HG02571 (cell line): ENCODE data around the gene SLC20A1.
"Not testable (repeated sequence)": the region's sequence is repeated elsewhere in the genome, so short reads cannot be mapped to it uniquely, and the experiment has no call there.

ENCODE experiments used
- ATAC-seq: cut with Tn5 transposase; IDR thresholded peaks from one replicate; pipeline ENCODE4 v1.9.1; 2021; ENCODE audit warnings: mild to moderate bottlenecking, moderate library complexity; ENCODE audit not compliant: unreplicated experiment

SLC20A1 gene

DNA sequence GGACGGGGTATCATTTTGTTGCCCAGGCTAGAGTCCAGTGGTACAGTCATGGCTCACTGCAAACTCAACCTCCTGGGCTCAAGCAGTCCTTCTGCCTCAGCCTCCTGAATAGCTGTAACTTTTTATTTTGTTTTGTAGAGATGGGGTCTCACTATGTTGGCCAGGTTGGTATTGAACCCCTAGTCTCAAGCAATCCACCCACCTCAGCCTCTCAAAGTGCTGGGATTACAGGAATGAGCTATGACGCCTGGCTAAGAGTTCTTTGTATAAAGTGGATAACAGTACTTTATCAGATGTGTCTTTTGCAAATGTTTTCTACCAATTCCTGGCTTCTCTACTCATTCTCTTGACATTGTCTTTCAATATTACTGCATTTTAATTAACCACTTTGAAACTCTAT, 57.9 kb downstream of the SLC20A1 start:
- ATAC-seq = no peak

DNA sequence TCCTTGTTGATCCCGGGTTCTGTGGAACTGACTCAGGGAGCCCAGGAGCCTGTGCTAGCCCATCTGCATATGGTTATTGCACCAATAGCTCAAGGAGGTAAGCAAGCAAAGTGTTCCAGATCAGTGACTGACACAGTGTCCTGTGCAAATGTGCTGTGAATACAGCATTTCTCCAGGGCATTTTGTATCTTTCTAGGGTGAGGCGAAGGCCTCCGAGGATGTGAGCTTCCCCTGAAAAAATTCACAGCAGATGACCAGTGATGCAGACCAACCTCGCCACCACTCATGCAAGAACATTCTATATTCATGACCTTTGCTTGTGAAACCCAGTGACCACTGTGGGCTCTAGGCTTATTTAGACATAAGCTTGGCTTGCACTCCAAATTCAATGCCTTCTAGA, 59.8 kb downstream of the SLC20A1 start:
- no peak for ATAC-seq

DNA sequence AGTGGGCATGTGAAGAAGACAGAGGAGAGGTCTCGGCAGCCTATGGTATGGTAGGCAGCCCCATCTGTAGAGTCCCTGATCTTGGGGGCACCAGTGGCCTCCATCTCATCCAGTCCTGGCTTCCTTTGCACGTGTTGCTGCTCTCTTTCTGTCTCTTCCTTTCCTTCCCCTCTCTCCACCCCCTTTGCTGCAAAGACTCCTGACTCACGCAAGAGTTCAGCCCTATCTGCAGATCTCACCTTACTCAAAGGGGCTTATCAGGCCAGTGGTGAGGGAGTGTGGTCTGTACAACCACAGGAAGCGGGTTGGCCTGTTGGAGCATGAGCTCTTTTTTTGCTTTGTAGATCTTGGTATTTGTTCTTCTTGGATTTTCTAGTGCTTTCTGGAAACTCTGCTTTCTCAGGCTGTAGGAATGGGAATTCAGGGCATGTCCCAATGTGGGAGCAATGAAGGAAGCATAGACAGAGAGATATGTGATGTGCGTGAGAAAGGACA, 60.5 kb downstream of the SLC20A1 start:
- ATAC-seq = no peak

DNA sequence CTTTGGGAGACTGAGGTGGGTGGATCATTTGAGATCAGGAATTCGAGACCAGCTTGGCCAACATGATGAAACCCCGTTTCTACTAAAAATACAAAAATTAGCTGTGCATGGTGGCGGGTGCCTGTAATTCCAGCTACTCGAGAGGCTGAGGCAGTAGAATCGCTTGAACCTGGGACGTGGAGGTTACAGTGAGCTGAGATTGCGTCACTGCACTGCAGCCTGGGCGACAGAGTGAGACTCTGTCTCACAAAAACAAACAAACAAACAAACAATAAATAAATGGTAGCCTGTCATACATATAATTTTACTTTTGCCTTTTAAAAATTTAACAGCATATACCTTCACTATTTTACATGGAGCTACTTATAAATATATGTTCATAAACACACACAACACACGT, 61.2 kb downstream of the SLC20A1 start:
- ATAC-seq = not testable (repeated sequence)

DNA sequence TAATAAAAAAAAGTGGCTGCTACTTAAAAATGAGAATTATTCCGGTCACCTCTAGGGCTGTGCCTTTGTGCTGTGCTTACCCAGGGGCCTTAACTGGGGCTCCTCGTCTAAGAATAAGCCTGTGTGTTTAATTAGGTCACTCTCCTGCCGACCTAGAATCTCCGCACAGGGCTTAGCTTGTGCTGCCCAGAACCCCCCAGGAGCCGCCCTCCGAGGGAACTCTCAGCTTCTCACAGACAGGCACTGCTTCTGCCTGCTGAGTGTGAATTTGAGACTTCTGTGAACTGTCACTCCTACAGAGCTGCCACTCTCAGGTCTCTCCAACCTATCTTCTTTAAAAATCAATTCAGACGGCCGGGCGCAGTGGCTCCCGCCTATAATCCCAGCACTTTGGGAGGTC, 63.2 kb downstream of the SLC20A1 start:
- ATAC-seq = no peak

DNA sequence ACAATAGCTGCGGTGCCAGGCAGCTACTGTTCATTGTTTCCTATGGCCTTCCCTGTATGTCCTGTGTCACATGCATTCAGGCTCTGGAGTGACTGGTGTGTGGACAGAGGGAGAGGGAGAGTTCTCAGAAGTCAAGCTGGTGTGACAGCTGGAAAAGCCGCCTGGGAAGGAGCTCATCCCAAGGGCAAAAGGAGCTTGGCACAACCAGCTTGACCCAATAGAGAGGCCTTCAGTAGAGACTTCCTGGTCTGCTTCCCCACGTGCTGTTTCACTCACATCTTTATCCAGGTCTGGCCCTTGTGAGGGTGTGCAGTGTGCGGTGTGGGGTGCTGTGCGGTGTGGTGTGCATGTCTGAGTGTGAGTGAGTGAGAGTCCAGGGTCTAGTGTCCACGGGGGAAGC, 64.0 kb downstream of the SLC20A1 start:
- ATAC-seq = no peak

DNA sequence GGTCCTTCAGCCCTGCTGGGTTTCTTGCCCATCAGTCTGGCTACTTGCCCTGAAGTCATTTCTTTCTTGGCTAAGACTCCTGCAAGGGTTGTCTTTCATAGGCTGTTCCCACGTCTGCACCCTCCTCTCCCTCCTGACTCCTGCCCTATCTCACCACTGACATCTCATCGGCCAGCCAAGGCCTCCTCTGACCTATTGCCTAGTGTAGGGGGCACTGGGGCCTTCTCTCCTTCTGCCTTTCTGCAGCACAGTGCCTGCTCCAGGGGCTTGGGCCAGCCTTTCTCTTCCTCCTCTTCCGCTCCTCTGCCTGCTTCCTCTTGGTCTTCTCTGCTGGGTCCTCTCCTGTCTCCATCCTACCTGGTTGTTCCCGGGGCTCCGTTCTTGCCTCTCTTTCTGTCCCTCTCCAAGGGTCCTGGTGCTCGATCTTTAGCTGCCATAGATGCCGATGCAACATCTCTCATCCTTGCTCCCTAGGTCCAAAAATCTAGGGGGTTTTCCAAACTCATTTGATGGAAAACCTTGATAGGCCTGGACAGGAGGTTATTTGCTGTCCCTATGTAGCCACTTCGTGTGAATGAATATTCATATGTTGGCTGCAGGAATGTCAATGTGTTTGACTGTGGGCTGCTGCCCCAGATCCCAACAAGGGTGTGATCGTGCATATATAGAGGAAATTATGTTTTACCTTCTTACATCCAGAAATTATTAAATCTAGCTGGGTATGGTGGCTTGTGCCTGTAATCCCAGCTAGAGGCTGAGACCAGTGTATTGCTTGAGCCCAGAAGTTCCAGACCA, 65.4 kb downstream of the SLC20A1 start:
- no peak for ATAC-seq

DNA sequence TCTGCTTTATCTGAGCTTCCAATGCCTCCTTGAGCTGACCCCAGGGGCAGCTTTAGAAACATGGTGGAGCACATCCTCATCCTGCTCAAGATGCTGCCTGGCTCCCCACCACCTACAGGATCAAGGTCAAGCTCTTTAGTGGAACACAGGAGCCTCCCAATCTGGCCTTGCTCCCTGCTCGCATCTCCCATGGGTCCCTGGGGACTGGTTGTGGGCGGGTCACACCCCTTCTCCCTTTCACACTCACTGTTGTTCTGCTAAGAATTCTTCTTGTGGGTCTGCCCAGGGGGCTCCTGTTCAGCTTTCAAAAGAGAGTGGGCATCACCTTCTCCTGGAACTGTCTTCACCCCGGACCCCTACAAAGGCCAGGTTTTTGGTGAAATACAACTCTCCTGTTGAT, 66.7 kb downstream of the SLC20A1 start:
- no peak for ATAC-seq

DNA sequence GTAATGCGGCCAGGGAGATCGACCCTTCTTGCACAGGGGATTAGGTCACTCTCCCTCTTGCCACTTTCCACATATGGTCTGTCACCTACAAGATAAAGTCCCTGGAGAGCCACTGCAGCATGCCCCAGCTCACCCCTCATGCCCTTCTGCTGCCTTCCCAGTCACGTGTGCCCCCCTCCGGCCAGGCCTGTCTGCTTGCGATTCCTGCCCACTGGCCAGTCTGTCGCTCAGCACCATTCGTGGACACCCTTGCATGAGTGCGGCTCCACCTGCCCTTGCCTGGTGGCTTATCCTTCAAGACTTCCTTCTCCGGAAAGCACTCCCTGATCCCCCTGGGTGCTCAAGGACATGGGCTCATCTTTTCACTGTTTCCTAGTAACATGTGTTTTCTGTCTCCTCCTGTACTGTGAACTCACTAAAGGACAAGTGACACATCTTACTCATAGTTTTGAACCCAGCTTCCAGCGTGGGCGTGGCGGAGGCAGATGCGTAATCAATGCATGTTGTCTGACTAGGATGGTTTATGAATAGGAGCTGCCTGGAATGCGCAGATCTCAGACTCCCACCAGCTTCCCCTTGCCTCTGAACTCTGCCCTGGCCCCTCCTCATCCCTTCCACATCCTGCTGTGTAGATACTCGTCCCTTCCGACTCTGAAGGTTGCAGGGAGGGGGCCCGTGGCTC, 67.3 kb downstream of the SLC20A1 start:
- ATAC-seq = no peak
